Left renal cortex interstitium (tissue), 4 donors: Measurements from ENCODE around the gene LECT2. TPM values are rescaled to one million over a fixed set of nuclear protein-coding genes. Genes with fewer than 3 reads are reported as not detected.
A peak's percentile ranks its signal among the peaks of the same experiment; 100 is the strongest.

Experiments used
- DNase-seq, 4 donors: peaks; one replicate each; pipeline ENCODE4 v3.0.0-alpha.2; 2013; ENCODE audit warnings: low read depth in 4 of 4, low spot score in 2 of 4, missing footprints in 1 of 4
- polyA plus RNA-seq, 4 donors: library from polyadenylated mRNA; unstranded; fragments of 120-200 nt; gene quantifications; one replicate each; pipeline ENCODE4 v1.2.1, GENCODE V29; 2013; ENCODE audit not compliant: insufficient read length in 4 of 4

Gene LECT2
- polyA plus RNA-seq, 4 donors = 1.3 to 4.0 (median 2.7) TPM

- DNase-seq = no peak
Measured at GRCh38 chr5:135942202-135942771, 12.5 kb downstream of the LECT2 start.

- no peak for DNase-seq
Measured at GRCh38 chr5:135941711-135942110, 13.1 kb downstream of the LECT2 start.

- no peak for DNase-seq
Measured at GRCh38 chr5:135937245-135937911, 17.4 kb downstream of the LECT2 start.

- DNase-seq = no peak
Measured at GRCh38 chr5:135934939-135935338, 19.8 kb downstream of the LECT2 start.

GRCh38 chr5:135930949-135931295, 23.9 kb downstream of the LECT2 start:
- no peak for DNase-seq

- DNase-seq = peak in 1 of 4 donors; percentile 26
Measured at GRCh38 chr5:135930029-135930948, 24.5 kb downstream of the LECT2 start.

- DNase-seq = no peak
Measured at GRCh38 chr5:135921388-135921787, 33.4 kb downstream of the LECT2 start.

- DNase-seq = no peak
Measured at GRCh38 chr5:135920199-135920598, 34.6 kb downstream of the LECT2 start.

GRCh38 chr5:135916638-135917263, 38.0 kb downstream of the LECT2 start:
- no peak for DNase-seq

- DNase-seq = no peak
Measured at GRCh38 chr5:135915466-135916001, 39.2 kb downstream of the LECT2 start.

- DNase-seq = no peak
Measured at GRCh38 chr5:135913713-135914626, 40.8 kb downstream of the LECT2 start.

GRCh38 chr5:135905144-135905543, 49.6 kb downstream of the LECT2 start:
- no peak for DNase-seq

- no peak for DNase-seq
Measured at GRCh38 chr5:135901633-135902032, 53.1 kb downstream of the LECT2 start.

GRCh38 chr5:135900276-135900675, 54.5 kb downstream of the LECT2 start:
- no peak for DNase-seq

- DNase-seq = no peak
Measured at GRCh38 chr5:135898651-135899050, 56.1 kb downstream of the LECT2 start.

Other genes starting within 250 kb of the LECT2 start
- gene SLC25A48, start 120.3 kb downstream of the LECT2 start, polyA plus RNA-seq = 1 to 10 TPM; 2.8 to 4.4 (median 3.9) TPM
- not detected for gene IL9, start 59.1 kb downstream of the LECT2 start, polyA plus RNA-seq
- gene TGFBI, start 74.0 kb upstream of the LECT2 start, polyA plus RNA-seq = 100 to 1,000 TPM; 212 to 302 (median 253) TPM
- 10 to 100 TPM; 63.7 to 77.8 (median 66.5) TPM for gene SMAD5, start 177.9 kb upstream of the LECT2 start, polyA plus RNA-seq
- gene SMIM32, start 238.2 kb upstream of the LECT2 start, polyA plus RNA-seq = 10 to 100 TPM; 10.4 to 20.4 (median 17.7) TPM